Camera-type eye (tissue), 1 donor: ENCODE data around the gene AEBP2. TPM values are rescaled to one million over a fixed set of nuclear protein-coding genes. Genes with fewer than 3 reads are reported as not detected.

Experiments used
- total RNA-seq: library from RNA; depleted of rRNA; stranded (reverse); fragments of >200 nt; gene quantifications from one replicate; pipeline ENCODE4 v1.2.3, GENCODE V29; 2014

Gene AEBP2, protein sequence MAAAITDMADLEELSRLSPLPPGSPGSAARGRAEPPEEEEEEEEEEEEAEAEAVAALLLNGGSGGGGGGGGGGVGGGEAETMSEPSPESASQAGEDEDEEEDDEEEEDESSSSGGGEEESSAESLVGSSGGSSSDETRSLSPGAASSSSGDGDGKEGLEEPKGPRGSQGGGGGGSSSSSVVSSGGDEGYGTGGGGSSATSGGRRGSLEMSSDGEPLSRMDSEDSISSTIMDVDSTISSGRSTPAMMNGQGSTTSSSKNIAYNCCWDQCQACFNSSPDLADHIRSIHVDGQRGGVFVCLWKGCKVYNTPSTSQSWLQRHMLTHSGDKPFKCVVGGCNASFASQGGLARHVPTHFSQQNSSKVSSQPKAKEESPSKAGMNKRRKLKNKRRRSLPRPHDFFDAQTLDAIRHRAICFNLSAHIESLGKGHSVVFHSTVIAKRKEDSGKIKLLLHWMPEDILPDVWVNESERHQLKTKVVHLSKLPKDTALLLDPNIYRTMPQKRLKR
- 70.8 TPM for total RNA-seq

DNA sequence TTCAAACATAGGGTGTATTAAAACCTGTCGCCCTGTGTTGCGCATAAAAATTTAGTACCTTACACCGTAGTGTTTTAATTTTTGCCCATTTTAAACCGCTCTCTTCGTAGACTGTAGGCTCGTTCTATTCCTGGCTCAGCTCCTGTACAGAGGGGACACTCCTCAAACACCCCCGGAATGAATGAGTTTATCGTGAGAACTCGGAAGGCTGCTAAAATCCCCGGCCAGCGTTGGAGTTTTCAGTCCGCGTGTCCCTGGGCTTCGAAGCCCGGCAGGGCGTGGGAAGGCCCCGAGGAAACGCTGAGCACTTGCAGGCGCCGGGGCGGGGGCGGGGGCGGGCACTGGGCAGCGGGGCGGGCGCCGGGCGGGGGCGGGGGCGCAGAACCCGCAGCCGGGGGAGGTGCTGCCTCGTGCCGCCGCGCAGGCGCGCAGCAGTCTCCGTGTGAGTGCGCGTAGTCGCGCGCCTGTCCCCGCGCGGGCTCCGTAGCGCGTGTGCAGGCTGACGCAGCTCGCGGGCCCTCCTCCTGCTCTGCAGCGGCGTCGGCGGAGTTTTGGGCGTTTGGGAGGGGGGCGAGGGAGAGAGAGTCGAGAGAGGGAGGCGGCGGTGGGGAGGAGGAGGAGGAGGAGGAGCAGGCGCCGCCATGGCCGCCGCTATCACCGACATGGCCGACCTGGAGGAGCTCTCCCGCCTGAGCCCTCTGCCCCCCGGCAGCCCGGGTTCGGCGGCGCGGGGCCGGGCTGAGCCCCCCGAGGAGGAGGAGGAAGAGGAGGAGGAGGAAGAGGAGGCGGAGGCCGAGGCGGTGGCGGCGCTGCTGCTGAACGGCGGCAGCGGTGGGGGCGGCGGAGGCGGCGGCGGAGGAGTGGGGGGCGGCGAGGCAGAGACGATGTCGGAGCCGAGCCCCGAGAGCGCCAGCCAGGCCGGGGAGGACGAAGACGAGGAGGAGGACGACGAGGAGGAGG, at the start of gene AEBP2:
Gene AEBP2, plus strand, starts transcription at position 434 of the 960 bp plus-strand sequence. Its CDS starts 208 bp downstream, at position 642.

